PC-9 (cell line): Measurements from ENCODE around the gene RASGRP2. TPM values are rescaled to one million over a fixed set of nuclear protein-coding genes. Genes with fewer than 3 reads are reported as not detected.

Experiments
- BruUV-seq: library from RNA; stranded (reverse); fragments of 400-500 nt; replicated peaks from 2 replicates; lab custom pipeline; 2021; lab: Mats Ljungman, UMichigan
- CTCF ChIA-PET: fragments of 300-600 bp; sonication (Branson Sonifier 250); formaldehyde crosslinking; loops from one replicate; lab custom pipeline; 2022; ENCODE audit warnings: antibody characterized with exemption; lab: Charles Lee
- POLR2A ChIA-PET: fragments of 300-600 bp; sonication (Branson Sonifier 250); formaldehyde crosslinking; loops from one replicate; lab custom pipeline; 2022; ENCODE audit warnings: antibody characterized with exemption; ENCODE audit not compliant: unreplicated experiment; lab: Charles Lee
- DNase-seq, 2 experiments: peaks; one replicate each; pipeline versions ENCODE4 v3.0.0 to v3.0.0-alpha.2; 2015 to 2022; ENCODE audit warnings: mixed read lengths in 1 of 2
- H2AFZ ChIP-seq: fragments of 200-600 bp; sonication (generic); 2 replicates; pipeline ENCODE4 v1.8.1; 2017; ENCODE audit warnings: antibody characterized with exemption
- H3F3A ChIP-seq: fragments of 200-600 bp; sonication (generic); 2 replicates; pipeline ENCODE4 v1.8.1; 2017; ENCODE audit warnings: antibody characterized with exemption, mild to moderate bottlenecking, low read depth; ENCODE audit not compliant: insufficient read depth
- H3K27ac ChIP-seq: fragments of 200-600 bp; sonication (generic); 2 replicates; pipeline ENCODE4 v1.6.1; 2016; ENCODE audit warnings: mixed run types
- H3K27me3 ChIP-seq: fragments of 200-600 bp; sonication (generic); 2 replicates; pipeline ENCODE4 v1.6.1; 2016; ENCODE audit warnings: low read depth, mixed run types; ENCODE audit not compliant: insufficient read depth
- H3K36me3 ChIP-seq: fragments of 200-600 bp; sonication (generic); 2 replicates; pipeline ENCODE4 v1.6.1; 2016; ENCODE audit warnings: low read depth, mixed run types
- H3K4me1 ChIP-seq: fragments of 200-600 bp; sonication (generic); replicated peaks from 2 replicates; pipeline ENCODE4 v1.6.1; 2016; ENCODE audit warnings: mixed run types; ENCODE audit not compliant: insufficient read depth
- H3K4me2 ChIP-seq: fragments of 200-600 bp; sonication (generic); 2 replicates; pipeline ENCODE4 v1.6.1; 2017; ENCODE audit warnings: mixed run types
- H3K4me3 ChIP-seq: fragments of 200-600 bp; sonication (generic); 2 replicates; pipeline ENCODE4 v1.6.1; 2016; ENCODE audit warnings: mixed run types
- H3K79me2 ChIP-seq: fragments of 200-600 bp; sonication (generic); 2 replicates; pipeline ENCODE4 v1.6.1; 2017; ENCODE audit warnings: low read depth, mixed run types
- H3K9me2 ChIP-seq: fragments of 200-600 bp; sonication (generic); 2 replicates; pipeline ENCODE4 v1.8.1; 2017; ENCODE audit warnings: mild to moderate bottlenecking; ENCODE audit not compliant: insufficient read depth
- H3K9me3 ChIP-seq: fragments of 200-600 bp; sonication (generic); 2 replicates; pipeline ENCODE4 v1.8.1; 2016; ENCODE audit warnings: low read depth; ENCODE audit not compliant: insufficient read depth
- H4K20me1 ChIP-seq: fragments of 200-600 bp; sonication (generic); 2 replicates; pipeline ENCODE4 v1.8.1; 2017; ENCODE audit not compliant: insufficient read depth
- CTCF ChIP-seq: fragments of 200-600 bp; sonication (generic); conservative IDR thresholded peaks from 2 replicates; pipeline ENCODE4 v1.6.1; 2017; ENCODE audit warnings: mixed run types, antibody characterized with exemption, mild to moderate bottlenecking, moderate library complexity
- EZH2 ChIP-seq: fragments of 200-600 bp; sonication (generic); IDR thresholded peaks from 2 replicates; pipeline ENCODE4 v1.8.0; 2017; ENCODE audit warnings: antibody characterized with exemption, low read depth
- intact Hi-C: fragments of 100-400 bp; cut with micrococcal nuclease; formaldehyde crosslinking; loops from one replicate; pipeline ENCODE4 v1.10.0; 2022; ENCODE audit not compliant: unreplicated experiment
- total RNA-seq: library from RNA; stranded (reverse); gene quantifications from 2 replicates; pipeline ENCODE4 v1.2.3, GENCODE V29; 2021

The RASGRP2 gene
- total RNA-seq, 1 experiment from 2014 or later = 1.0 TPM

- H3K27me3 ChIP-seq = peaks cover 38% of the 10 kb centered on the region
- H3K27ac ChIP-seq = no peak overlapping the region
- no TSS peak for BruUV-seq
- no peak overlapping the region for H2AFZ ChIP-seq
- H4K20me1 ChIP-seq = 0 out of 2 replicates have a peak, but pooled peaks cover 5% of the 10 kb centered on the region
- H3F3A ChIP-seq = peaks cover 12% of the 10 kb centered on the region; the same call in 1 of the 2 replicates
- H3K4me3 ChIP-seq = no peak overlapping the region
- no peaks in the 10 kb centered on the region for H3K79me2 ChIP-seq
- no peak overlapping the region for H3K4me2 ChIP-seq
- intact Hi-C loops = no loop called here
- H3K4me1 ChIP-seq = peaks cover 7% of the 10 kb centered on the region
- H3K36me3 ChIP-seq = no peaks in the 10 kb centered on the region
- H3K9me2 ChIP-seq = no peaks in the 10 kb centered on the region
- ChIA-PET POLR2A (no interaction called here), CTCF (no interaction called here)
- TF ChIP-seq CTCF (no peak), EZH2 (no peak)
- no peaks in the 10 kb centered on the region for H3K9me3 ChIP-seq
- DNase-seq = no peak
These were observed 32.0 kb downstream of the RASGRP2 start for GRCh38 chr11:64711956-64712362.

GRCh38 chr11:64711138-64711955 is 32.6 kb downstream of the RASGRP2 start:
- CTCF ChIA-PET = no interaction called here
- intact Hi-C loops = no loop called here
- H2AFZ ChIP-seq = no peak overlapping the region
- no peak overlapping the region for H3K4me2 ChIP-seq
- H3K79me2 ChIP-seq = no peaks in the 10 kb centered on the region
- H3K9me3 ChIP-seq = no peaks in the 10 kb centered on the region
- H3K27ac ChIP-seq = no peak overlapping the region
- no peaks in the 10 kb centered on the region for H3K36me3 ChIP-seq
- DNase-seq = no peak
- TF ChIP-seq EZH2 (no peak), CTCF (no peak)
- H3K4me1 ChIP-seq = peaks cover 7% of the 10 kb centered on the region
- BruUV-seq = no TSS peak
- POLR2A ChIA-PET = no interaction called here
- H3K4me3 ChIP-seq = no peak overlapping the region
- H3K27me3 ChIP-seq = peaks cover 36% of the 10 kb centered on the region
- peaks cover 12% of the 10 kb centered on the region; the same call in 1 of the 2 replicates for H3F3A ChIP-seq
- H3K9me2 ChIP-seq = no peaks in the 10 kb centered on the region
- H4K20me1 ChIP-seq = 0 out of 2 replicates have a peak, but pooled peaks cover 5% of the 10 kb centered on the region

GRCh38 chr11:64710418-64711137 is 33.4 kb downstream of the RASGRP2 start:
- no TSS peak for BruUV-seq
- H3K9me2 ChIP-seq = no peaks in the 10 kb centered on the region
- H3K4me3 ChIP-seq = no peak overlapping the region
- ChIA-PET CTCF (no interaction called here), POLR2A (interaction anchor here (0.7 kb wide), 2 partner anchors 50 to 439 kb away, joined by 3 read pairs; no protein-coding TSS in a partner anchor)
- intact Hi-C loops = no loop called here
- 0 out of 2 replicates have a peak, but pooled peaks cover 5% of the 10 kb centered on the region for H4K20me1 ChIP-seq
- no peak for DNase-seq
- H3K9me3 ChIP-seq = no peaks in the 10 kb centered on the region
- H3K4me1 ChIP-seq = peaks cover 7% of the 10 kb centered on the region
- no peak overlapping the region for H3K4me2 ChIP-seq
- no peak overlapping the region for H2AFZ ChIP-seq
- no peak overlapping the region for H3K27ac ChIP-seq
- no peaks in the 10 kb centered on the region for H3K79me2 ChIP-seq
- H3K27me3 ChIP-seq = peaks cover 30% of the 10 kb centered on the region
- TF ChIP-seq CTCF (no peak), EZH2 (no peak)
- H3F3A ChIP-seq = peaks cover 14% of the 10 kb centered on the region
- no peaks in the 10 kb centered on the region for H3K36me3 ChIP-seq
